ENCODE data around the gene BRMS1L.

The BRMS1L gene

GRCh38 chr14:35809597-35809996 lies 16.5 kb upstream of the BRMS1L start:
- DNase-seq (ENCODE audit: low read depth, low spot score), result no peak
- in situ Hi-C loops (cut with HindIII; ENCODE audit: low sequenced_read_pairs), result no loop called here
- no peak overlapping the region for H3K4me3 ChIP-seq (ENCODE audit: low read depth, low read length)
- TF ChIP-seq, protein P1, sequence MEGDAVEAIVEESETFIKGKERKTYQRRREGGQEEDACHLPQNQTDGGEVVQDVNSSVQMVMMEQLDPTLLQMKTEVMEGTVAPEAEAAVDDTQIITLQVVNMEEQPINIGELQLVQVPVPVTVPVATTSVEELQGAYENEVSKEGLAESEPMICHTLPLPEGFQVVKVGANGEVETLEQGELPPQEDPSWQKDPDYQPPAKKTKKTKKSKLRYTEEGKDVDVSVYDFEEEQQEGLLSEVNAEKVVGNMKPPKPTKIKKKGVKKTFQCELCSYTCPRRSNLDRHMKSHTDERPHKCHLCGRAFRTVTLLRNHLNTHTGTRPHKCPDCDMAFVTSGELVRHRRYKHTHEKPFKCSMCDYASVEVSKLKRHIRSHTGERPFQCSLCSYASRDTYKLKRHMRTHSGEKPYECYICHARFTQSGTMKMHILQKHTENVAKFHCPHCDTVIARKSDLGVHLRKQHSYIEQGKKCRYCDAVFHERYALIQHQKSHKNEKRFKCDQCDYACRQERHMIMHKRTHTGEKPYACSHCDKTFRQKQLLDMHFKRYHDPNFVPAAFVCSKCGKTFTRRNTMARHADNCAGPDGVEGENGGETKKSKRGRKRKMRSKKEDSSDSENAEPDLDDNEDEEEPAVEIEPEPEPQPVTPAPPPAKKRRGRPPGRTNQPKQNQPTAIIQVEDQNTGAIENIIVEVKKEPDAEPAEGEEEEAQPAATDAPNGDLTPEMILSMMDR (IDR thresholded peaks at IDR 0.05; ENCODE audit: low read depth, low read length), result no peak

DNA sequence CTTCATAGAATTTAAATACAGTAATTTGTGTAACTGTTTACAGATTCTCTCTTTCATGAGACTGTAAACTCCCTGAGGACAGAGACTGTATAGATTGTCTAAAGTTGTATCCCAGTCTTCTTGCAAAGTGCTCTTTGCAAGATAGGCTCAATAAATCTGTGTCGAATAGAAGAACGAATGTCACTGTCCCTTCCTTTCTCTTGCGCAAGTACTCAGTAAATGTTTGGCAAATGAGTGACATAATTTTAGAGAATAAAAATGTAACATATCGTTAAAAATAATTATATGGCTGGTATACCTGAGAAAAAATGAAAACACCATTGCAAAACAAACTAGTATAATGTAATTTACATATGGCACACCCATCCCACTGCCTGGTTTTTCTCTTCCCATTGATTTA lies 15.2 kb upstream of the BRMS1L start:
- TF ChIP-seq, protein P1 (IDR thresholded peaks at IDR 0.05; ENCODE audit: low read depth, low read length), result no peak
- in situ Hi-C loops (cut with HindIII; ENCODE audit: low sequenced_read_pairs), result no loop called here
- no peak for DNase-seq (ENCODE audit: low read depth, low spot score)
- no peak overlapping the region for H3K4me3 ChIP-seq (ENCODE audit: low read depth, low read length)

GRCh38 chr14:35814371-35815005 lies 11.7 kb upstream of the BRMS1L start:
- TF ChIP-seq, protein P1 (IDR thresholded peaks at IDR 0.05; ENCODE audit: low read depth, low read length), result peak; percentile 84
- DNase-seq (ENCODE audit: low read depth, low spot score), result peak; percentile 49
- in situ Hi-C loops (cut with HindIII; ENCODE audit: low sequenced_read_pairs), result no loop called here
- no peak overlapping the region for H3K4me3 ChIP-seq (ENCODE audit: low read depth, low read length)

DNA sequence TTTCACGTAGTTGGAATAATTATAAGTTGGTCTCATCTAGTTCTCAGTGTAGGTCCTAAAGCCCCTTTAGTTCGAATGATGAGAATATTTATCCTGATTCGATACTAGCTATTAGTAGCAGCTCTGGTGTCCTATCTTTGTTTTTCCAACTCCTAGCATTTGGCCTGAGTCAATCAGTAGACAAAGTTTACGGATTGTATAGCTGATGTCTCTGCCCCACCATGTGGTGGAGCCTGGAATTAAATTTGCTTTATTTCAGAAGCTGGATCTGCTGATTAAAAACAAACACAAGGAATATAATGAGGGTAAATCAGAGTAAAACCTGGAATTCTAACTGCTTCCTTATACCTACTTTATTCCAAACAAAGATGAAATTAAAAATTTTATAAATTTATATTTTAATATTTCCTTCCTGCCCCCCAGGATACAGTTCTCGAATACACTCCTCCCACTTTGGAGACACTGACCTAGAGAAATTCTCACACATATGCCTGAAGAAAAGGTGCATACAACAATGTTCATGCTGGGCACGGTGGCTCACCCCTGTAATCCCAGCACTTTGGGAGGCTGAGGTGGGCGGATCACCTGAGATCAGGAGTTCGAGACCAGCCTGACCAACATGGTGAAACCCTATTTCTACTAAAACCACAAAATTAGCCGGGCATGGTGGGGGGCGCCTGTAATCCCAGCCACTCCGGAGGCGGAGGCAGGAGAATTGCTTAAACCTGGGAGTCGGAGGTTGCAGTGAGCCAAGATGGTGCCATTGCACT lies 7.6 kb upstream of the BRMS1L start:
- DNase-seq (ENCODE audit: low read depth, low spot score), result peak; percentile 55
- H3K4me3 ChIP-seq (ENCODE audit: low read depth, low read length), result no peak overlapping the region
- in situ Hi-C loops (cut with HindIII; ENCODE audit: low sequenced_read_pairs), result no loop called here
- TF ChIP-seq, protein P1 (IDR thresholded peaks at IDR 0.05; ENCODE audit: low read depth, low read length), result peak; percentile 61

DNA sequence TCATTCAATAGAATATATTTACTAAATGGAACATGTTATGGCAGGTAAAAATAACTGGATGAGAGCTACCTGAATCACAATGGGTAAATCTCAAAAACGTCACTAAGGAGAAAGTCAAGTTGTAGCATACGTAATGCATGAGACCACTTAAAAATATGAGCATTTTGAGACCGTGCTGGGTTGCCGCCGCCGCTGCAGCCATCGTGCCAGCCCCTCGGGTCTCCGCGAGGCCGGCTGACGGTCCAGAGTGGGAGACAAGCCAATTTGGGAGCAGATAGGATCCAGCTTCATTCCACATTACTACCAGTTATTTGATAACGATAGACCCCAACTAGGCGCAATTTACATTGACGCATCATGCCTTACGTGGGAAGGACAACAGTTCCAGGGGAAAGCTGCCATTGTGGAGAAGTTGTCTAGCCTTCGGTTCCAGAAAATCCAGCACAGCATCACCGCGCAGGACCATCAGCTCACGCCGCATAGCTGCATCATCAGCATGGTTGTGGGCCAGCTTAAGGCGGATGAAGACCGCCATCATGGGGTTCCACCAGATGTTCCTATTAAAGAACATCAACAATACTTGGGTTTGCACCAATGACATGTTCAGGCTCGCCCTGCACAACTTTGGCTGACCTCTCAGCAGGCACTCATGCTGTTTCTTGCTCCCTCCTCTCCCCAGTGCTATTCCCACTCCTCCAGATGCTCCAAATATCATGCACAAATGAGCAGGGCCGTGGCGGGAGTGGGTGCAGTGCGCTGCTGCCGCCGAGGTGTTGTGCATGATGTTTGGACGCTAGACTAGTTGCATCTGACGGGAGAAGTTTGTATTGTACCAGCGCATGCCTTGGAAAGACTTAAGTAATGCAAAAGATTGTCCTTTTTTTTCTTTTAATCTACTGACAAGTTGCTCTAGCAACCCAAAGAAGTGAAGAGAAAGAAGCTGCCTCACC lies 6.3 kb upstream of the BRMS1L start:
- DNase-seq (ENCODE audit: low read depth, low spot score), result no peak
- in situ Hi-C loops (cut with HindIII; ENCODE audit: low sequenced_read_pairs), result no loop called here
- TF ChIP-seq, protein P1 (IDR thresholded peaks at IDR 0.05; ENCODE audit: low read depth, low read length), result no peak
- no peak overlapping the region for H3K4me3 ChIP-seq (ENCODE audit: low read depth, low read length)

Measured in astrocyte of the spinal cord (primary cell).